Measurements from ENCODE around the gene MAIP1.
A peak's percentile ranks its signal among the peaks of the same experiment; 100 is the strongest.

The MAIP1 gene

DNA sequence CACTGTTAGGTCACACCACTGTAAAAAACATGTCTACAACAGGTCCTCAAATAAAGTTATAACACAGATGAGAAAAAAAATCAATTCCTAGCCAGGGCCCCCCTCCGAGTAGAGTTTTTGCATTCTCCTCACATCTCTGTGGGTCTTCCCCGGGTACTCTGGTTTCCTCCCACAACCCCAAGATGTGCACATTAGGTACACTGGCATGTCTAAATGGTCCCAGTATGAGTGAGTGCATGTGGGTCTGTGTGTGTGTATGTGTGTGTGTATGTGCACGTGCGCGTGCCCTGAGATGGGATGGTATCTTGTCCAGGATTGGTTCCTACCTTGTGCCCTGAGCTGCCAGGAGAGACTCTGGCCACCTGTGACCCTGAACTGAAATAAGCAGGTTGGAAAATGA, 5.0 kb upstream of the MAIP1 start:
- no peak for FAIRE-seq

DNA sequence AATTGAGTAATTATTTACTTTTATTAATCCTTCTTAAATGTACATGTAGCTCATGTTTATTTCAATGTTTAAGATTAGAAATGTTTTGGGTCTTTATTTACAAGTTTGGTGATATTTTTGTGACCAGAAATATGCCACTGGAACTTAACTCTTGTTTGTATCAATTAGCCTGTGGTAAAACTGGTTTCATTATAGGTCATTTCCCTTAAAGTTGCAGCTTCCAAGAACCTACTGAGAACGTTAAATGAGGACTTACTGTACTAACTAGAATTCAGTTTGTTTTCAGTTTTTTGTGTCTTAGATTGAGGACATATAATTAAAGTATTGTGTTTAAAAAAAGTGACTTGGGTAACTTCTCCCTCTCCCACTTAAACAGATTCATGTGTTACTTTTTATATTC, 4.4 kb upstream of the MAIP1 start:
- FAIRE-seq: no peak

DNA sequence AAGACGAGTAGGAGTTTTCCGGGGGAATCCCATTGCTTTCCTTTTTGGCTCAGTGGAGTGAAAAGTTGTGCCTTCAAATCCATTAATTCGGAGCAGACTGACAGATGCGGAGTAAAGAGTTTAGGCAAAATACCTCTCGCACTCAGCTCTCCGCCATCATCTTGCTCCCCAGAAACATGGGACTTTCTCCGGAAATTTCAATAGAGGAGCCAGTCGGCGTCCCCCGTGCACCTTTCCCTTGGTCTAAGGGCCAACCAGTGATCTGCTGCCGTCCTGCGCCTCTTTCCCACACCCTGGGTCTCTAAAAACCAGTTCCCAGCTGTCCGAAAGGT, 409 bp upstream of the MAIP1 start:
- FAIRE-seq: no peak

DNA sequence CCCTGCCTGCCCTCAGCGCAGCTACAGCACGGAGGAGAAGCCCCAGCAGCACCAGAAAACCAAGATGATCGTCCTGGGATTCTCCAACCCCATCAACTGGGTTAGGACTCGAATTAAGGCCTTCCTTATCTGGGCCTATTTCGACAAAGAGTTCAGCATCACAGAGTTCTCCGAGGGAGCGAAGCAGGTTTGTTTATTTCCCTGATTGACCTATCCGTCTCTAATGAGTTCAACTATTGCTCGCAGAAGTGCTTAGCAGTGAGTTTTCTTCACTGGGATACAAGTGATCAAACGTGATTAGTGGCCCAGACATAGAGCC, 639 bp downstream of the MAIP1 start:
- FAIRE-seq: no peak

DNA sequence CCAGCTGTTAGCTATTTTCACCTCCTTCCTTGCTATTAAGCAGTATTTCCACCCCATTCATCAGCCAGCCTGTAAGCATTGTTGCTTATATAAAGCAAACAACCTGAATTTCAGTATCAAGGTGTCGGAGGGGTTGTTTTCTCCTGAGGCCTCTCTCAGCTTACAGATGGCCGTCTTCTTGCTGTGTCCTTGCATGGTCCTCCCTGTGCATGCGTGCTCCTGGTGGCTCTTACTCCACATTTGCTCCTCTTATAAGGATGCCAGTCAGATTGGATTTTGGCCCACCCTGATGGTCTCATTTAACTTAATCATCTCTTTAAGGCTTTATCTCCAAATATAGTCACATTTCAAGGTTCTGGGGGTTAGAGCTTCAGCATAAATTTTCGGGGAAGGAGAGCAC, 2.6 kb downstream of the MAIP1 start:
- FAIRE-seq: no peak

DNA sequence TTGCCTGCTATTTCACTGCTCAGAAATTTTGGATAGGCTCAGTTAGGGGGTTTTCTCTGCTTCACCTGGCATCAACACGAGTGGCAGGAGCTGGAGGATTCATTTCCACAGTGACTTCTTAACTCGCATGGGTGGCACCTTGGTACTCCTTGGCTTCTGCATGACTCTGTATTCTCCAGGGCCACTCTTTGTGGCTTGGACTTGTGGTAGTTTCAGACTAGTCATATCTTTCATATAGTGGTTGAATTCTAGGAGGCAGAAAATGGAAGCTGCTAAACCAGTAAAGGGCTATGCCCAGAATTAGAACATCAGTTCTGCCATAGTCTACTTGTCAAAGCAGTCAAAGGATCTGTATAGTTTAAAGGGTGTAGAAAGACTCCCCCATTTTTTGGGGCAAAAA, 6.8 kb downstream of the MAIP1 start:
- FAIRE-seq: no peak

GRCh38 chr2:199966405-199966804, 11.0 kb downstream of the MAIP1 start:
- FAIRE-seq: no peak

DNA sequence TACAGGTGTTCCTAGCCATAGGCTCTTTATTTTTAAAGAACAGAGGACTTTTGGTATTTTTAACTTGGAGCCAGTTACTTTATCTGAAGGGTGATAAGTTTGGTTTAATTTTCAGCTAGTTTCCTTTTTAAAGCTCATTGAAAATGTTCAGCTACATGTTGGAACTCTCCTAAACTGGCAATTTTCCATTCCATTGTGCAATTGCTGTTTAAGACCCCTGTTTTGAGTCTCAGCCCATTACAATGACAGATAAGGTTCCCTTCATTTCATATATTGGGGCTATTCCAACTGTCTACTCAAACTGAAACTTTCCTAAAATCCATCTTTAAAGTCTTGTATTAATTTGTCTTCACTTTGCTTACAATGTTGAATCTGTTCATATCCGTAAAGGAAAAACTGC, 11.6 kb downstream of the MAIP1 start:
- FAIRE-seq: no peak

DNA sequence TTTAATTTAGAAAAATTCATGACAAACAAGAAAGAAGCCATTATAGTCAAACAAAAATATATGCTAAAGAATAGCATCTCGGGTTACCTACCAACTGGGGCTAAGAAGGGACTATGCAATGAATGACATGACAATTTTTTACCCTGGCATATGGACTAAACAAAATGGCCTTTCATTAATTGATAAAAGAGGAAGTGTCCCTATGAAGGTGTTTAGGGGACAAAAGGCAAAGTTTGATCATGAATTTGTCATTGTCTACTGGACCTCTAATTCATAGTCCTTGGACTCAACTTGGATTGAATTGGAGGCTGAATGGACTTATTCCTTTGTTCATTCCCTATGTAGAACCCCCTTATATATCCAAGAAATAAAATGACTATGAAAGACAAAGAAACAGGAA, 12.7 kb downstream of the MAIP1 start:
- no peak for FAIRE-seq

- no peak for FAIRE-seq
These were observed 16.8 kb downstream of the MAIP1 start for GRCh38 chr2:199972088-199972626.

GRCh38 chr2:199973703-199974102, 18.3 kb downstream of the MAIP1 start:
- peak; percentile 92 for FAIRE-seq

- FAIRE-seq: no peak
These were observed 20.0 kb downstream of the MAIP1 start for GRCh38 chr2:199975273-199975895.

DNA sequence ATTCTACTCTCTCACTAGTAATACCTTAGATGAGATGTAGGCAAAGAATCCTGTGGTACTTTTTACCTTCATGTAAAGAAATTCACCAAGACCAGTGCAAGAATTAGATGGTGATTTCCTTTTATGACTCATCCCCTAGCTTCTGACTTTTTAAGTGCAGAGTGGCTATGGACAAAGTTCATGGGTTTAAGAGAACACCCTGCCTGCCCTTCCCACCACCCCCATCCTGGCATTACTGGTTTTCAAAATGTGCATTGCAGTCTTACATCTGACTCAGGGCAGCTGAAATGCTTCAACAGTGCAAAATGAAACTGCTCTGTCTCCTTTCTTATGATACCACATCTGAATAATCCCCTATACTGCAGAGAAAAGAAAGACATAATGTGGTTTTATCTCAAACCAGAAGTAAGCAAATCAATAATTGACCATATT, 22.6 kb downstream of the MAIP1 start:
- FAIRE-seq: no peak

DNA sequence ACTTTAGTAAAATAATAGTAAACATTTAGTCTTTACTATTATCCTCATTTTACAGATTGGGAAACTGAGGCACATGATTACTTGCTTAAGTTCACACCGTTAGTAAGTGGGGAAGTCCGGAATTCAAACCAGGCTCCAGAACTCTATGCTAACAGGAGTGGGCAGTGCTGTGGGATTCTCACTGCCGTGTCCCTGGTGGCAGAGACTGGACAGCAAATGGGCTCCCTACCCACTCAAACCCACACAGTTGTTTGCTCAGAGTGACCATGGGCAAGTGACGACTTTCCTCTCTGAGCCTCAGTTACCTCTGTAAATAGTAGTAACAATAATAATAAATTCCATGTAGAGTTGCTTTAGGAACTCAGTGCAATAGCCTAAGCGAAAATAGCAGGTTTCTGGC, 24.0 kb downstream of the MAIP1 start:
- no peak for FAIRE-seq

GRCh38 chr2:199979832-199980628, 24.6 kb downstream of the MAIP1 start:
- FAIRE-seq: peak; percentile 56

DNA sequence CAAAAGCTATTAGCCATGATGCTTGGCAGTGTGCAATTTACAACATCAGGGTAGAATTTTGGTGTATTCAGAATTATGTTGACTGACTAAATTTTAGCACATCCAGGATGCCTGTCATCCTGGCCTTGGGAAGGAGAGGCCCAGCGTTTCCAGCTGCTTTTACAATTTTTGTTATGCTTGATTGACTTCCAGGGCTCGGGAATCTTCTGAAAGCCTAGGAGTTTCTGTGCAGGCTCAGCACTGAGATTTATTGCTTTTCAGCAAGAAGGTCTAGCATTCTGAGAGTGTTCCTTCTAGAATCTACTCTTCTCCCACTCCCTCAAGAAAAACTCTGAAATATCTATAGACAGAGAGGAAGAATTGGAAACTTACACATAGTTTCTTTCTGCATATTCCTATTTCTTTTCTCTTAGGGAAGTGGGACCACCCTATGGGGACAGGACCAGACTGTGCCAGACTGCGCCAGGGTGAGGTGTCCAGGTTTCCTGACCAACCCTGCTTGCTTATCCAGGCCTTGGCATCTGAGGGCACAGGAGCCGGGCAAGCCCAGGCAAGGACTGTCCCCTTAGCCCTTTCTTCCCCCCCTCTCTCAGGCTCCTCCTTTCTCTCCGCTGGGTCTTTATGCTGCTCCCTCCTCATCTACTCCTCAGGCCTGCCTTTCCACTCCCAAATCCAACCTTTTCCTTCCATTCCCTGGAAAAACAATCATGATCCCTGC, 26.9 kb downstream of the MAIP1 start:
- FAIRE-seq: no peak

GRCh38 chr2:199983534-199983933, 28.2 kb downstream of the MAIP1 start:
- FAIRE-seq: no peak

DNA sequence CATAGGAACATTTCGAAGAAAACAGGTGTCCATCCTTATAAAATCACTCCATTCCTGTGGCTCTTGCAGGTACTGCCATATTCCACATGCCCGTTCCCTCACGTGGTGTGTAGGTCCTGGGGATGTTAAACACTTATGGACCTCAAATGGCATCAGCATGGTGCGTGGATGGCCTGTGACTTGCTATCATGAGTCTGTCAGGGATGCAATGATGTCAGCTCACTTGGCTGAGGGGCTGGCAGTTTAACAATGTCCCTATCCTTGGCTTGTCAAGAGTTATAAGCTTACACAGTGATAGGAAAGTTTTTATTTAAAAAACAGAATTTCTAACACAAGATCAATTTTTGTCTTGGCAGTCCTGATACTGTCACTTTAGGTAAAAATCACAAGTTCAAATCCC, 28.8 kb downstream of the MAIP1 start:
- no peak for FAIRE-seq

- FAIRE-seq: no peak
These were observed 29.4 kb downstream of the MAIP1 start for GRCh38 chr2:199984755-199985154.

GRCh38 chr2:199985625-199986207, 30.3 kb downstream of the MAIP1 start:
- FAIRE-seq: no peak

GRCh38 chr2:199987586-199987985, 32.2 kb downstream of the MAIP1 start:
- FAIRE-seq: no peak

DNA sequence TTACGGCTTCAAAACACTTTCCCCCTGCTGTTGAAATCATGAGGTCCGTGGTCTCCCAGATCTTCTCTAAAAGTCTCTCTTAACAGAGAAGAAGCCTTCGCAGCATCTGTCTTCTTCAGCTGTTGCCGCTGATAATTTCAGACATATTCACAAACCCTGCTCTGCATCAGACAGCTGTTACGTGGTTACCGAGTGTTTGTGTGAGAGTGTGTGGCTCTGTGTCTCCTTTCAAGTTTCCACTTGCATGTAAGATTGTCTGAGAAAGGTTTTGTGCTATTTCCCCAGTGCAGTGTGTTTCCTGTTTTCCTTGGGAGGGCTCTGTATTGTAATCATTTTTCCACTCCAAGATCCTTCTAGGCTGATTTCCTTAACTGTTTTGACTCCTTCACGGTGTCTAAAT, 32.8 kb downstream of the MAIP1 start:
- FAIRE-seq: no peak

DNA sequence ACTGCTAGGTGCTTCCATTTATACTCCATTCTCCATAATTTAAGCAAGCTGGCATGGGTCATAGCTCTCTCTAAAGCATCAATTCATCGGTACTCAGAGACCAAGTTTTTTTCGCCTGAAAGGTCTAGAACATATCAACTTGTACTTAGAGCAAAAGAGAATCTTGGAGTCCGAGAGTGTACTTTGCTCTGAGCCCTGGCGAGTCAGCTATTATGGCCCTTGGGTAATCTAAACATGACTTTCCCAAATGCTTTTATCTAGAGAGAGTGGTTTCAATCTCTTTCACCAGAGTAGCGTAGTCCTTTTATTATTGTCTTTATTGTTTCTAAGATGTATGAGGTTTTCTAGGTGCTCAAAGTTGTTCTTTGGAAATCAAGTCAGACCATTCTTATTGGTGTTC, 34.4 kb downstream of the MAIP1 start:
- no peak for FAIRE-seq

- no peak for FAIRE-seq
These were observed 36.3 kb downstream of the MAIP1 start for GRCh38 chr2:199991691-199992090.

Measured in TTC549 (cell line).